ENCODE data around the gene SEC14L1. TPM values are rescaled to one million over a fixed set of nuclear protein-coding genes. Genes with fewer than 3 reads are reported as not detected.

Gene SEC14L1
- total and polyA plus RNA-seq, 2 of the 8 experiments (the other 6 are each of a cell fraction or from before 2014, with no cell fraction given) = 27.2 to 74.4 TPM

DNA sequence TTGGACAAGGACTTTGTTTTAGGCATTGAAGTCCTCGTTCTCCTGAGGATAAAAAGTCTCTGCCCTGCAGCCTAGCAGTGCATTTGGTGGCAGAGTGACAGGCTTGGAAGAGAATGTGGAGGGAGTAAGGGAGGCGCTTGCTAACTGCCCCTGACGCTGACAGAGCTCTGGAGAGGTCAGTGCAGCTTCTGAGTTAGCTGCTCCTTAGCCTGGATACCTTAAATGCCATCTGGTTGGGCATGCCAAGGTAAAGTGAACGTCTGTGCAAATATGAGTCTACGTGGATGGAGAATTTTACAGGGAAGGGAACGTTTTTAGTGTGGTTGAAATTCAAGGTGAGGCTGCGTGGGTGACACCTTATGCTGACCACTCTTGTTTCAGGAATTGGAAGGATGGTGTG, 44.4 kb downstream of the SEC14L1 start:
- CTCF ChIA-PET (ENCODE audit: partially characterized antibody) = interaction anchor here (0.8 to 1.4 kb wide), 3 partner anchors 15 to 28 kb away, joined by 3 read pairs; no protein-coding TSS in a partner anchor
- TF ChIP-seq FOSL1 (IDR thresholded peaks at IDR 0.05; ENCODE audit: insufficient read depth, low read depth, low read length) = no peak
- TF ChIP-seq EZH2 (IDR thresholded peaks at IDR 0.05; ENCODE audit: low read depth, low read length, severe bottlenecking) = no peak
- TF ChIP-seq CHD1 (IDR thresholded peaks at IDR 0.05; ENCODE audit: low read depth, low read length) = no peak
- no peak for TF ChIP-seq NANOG (IDR thresholded peaks at IDR 0.05; ENCODE audit: insufficient read depth, low read depth, low read length, poor library complexity, severe bottlenecking)
- TF ChIP-seq YY1 (IDR thresholded peaks at IDR 0.05; ENCODE audit: low read depth, low read length) = no peak
- TF ChIP-seq SP4 (IDR thresholded peaks at IDR 0.05; ENCODE audit: low read length) = no peak
- no peak for TF ChIP-seq RBBP5 (IDR thresholded peaks at IDR 0.05; ENCODE audit: borderline replicate concordance, low read depth, low read length)
- TF ChIP-seq KDM1A (IDR thresholded peaks at IDR 0.05; ENCODE audit: borderline replicate concordance, low read length) = no peak
- TF ChIP-seq, protein P1, sequence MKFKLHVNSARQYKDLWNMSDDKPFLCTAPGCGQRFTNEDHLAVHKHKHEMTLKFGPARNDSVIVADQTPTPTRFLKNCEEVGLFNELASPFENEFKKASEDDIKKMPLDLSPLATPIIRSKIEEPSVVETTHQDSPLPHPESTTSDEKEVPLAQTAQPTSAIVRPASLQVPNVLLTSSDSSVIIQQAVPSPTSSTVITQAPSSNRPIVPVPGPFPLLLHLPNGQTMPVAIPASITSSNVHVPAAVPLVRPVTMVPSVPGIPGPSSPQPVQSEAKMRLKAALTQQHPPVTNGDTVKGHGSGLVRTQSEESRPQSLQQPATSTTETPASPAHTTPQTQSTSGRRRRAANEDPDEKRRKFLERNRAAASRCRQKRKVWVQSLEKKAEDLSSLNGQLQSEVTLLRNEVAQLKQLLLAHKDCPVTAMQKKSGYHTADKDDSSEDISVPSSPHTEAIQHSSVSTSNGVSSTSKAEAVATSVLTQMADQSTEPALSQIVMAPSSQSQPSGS (IDR thresholded peaks at IDR 0.05; ENCODE audit: low read length) = no peak

More for the DNA sequence above, 44.4 kb downstream of the SEC14L1 start:
- H3K56ac ChIP-seq (replicated peaks; ENCODE audit: insufficient read length, low read depth, low read length) = no peak overlapping the region
- no peak overlapping the region for H4K91ac ChIP-seq (replicated peaks; ENCODE audit: insufficient read length, low read length)
- H4K20me1 ChIP-seq (replicated peaks in 1 of 2; ENCODE audit: control insufficient read depth in 1 of 2, insufficient read depth in 2 of 2, low read length in 2 of 2) = peaks cover 3 to 4% of the 10 kb centered on the region in 2 experiments
- H3K79me1 ChIP-seq (ENCODE audit: low read depth, low read length) = no peaks in the 10 kb centered on the region
- H3K36me3 ChIP-seq (ENCODE audit: control insufficient read depth in 2 of 4, insufficient read depth in 4 of 4, low read length in 3 of 4) = no peaks in the 10 kb centered on the region
- H3K23ac ChIP-seq (ENCODE audit: insufficient read length) = no peak overlapping the region
- H2BK15ac ChIP-seq (ENCODE audit: low read length) = no peak overlapping the region
- no peak overlapping the region for H3K14ac ChIP-seq (ENCODE audit: insufficient read length)
- H3K4ac ChIP-seq (replicated peaks; ENCODE audit: insufficient read length, low read depth, low read length) = no peak overlapping the region
- no peak overlapping the region for H2BK20ac ChIP-seq (ENCODE audit: low read length)
- H3K27ac ChIP-seq (ENCODE audit: low read depth, low read length) = no peak overlapping the region
- POLR2A ChIA-PET (ENCODE audit: partially characterized antibody) = no interaction called here
- peaks cover 0 to 43% of the 10 kb centered on the region in 2 experiments; a peak in 2 of 4 replicates for H3K79me2 ChIP-seq (ENCODE audit: control insufficient read depth in 1 of 2, insufficient read depth in 2 of 2, low read length in 2 of 2)
- no peak overlapping the region for H2AFZ ChIP-seq (ENCODE audit: low read length)
- H3K4me1 ChIP-seq (replicated peaks in 1 of 4; ENCODE audit: control insufficient read depth in 3 of 4, insufficient read depth in 4 of 4, low read length in 3 of 4) = peaks cover 0 to 5% (median 0%) of the 10 kb centered on the region in 4 experiments; a peak in 2 of 7 replicates
- H3K18ac ChIP-seq (ENCODE audit: extremely low read depth, low read length) = no peak overlapping the region
- no peak overlapping the region for H3K4me3 ChIP-seq (ENCODE audit: extremely low read depth in 1 of 4, insufficient read depth in 2 of 4, low read depth in 3 of 4, low read length in 4 of 4)
- H3K9ac ChIP-seq (replicated peaks in 1 of 4; ENCODE audit: extremely low read depth in 1 of 4, low read depth in 3 of 4, low read length in 3 of 4) = no peak overlapping the region
- peak overlapping the region; percentile 31; the same call in 1 of the 2 replicates for H2BK12ac ChIP-seq (ENCODE audit: low read depth, low read length)
- no peak overlapping the region for H2BK120ac ChIP-seq (replicated peaks; ENCODE audit: low read depth, low read length)
- DNase-seq (ENCODE audit: low read depth in 1 of 2, low spot score in 2 of 2) (no peak), FAIRE-seq (no peak)
- no peak overlapping the region for H4K5ac ChIP-seq (ENCODE audit: insufficient read length, low read depth, low read length)
- no peak overlapping the region for H2BK5ac ChIP-seq (ENCODE audit: low read depth, low read length)
- WGBS, 2 experiments (ENCODE audit: extremely low coverage in 1 of 2, insufficient coverage in 1 of 2, insufficient read length in 1 of 2, insufficient replicate concordance in 2 of 2, low coverage in 1 of 2, low lambda C conversion rate in 2 of 2, missing lambda C conversion rate in 1 of 2) = 76% methylated on average over 7 of the region's 7 CpGs; no CpG with 5 or more reads in 1 of the 2 experiments
- no peaks in the 10 kb centered on the region for H3K23me2 ChIP-seq (ENCODE audit: low read depth, low read length)
- H3K27me3 ChIP-seq (replicated peaks in 1 of 4; ENCODE audit: control insufficient read depth in 3 of 4, extremely low read depth in 1 of 4, insufficient read depth in 3 of 4, low read length in 3 of 4) = no peaks in the 10 kb centered on the region
- no peak overlapping the region for H4K8ac ChIP-seq (ENCODE audit: extremely low read depth, insufficient read depth, low read length)
- H3K4me2 ChIP-seq (ENCODE audit: insufficient read depth in 1 of 2, low read depth in 2 of 2, low read length in 2 of 2) = no peak overlapping the region
- no peak overlapping the region for H2AK5ac ChIP-seq (ENCODE audit: low read depth, low read length)
- no peaks in the 10 kb centered on the region for H3K9me3 ChIP-seq (ENCODE audit: insufficient read depth in 2 of 2, low read depth in 1 of 2, low read length in 1 of 2)
